ENCODE measurements around the gene MED16.

The MED16 gene

GRCh38 chr19:869245-870177 lies 23.5 kb downstream of the MED16 start:
- TF ChIP-seq POU2F2 (IDR thresholded peaks at IDR 0.05; ENCODE audit: low read depth, low read length) (no peak), PAX5 (IDR thresholded peaks at IDR 0.05; ENCODE audit: insufficient read depth, low read length, severe bottlenecking) (no peak), SPI1 (IDR thresholded peaks at IDR 0.05; ENCODE audit: low read depth, low read length) (no peak), POLR2AphosphoS5 (IDR thresholded peaks at IDR 0.05; ENCODE audit: low read depth, low read length) (no peak), POLR2A (IDR thresholded peaks at IDR 0.05; ENCODE audit: low read depth, low read length) (no peak), TAF1 (IDR thresholded peaks at IDR 0.05; ENCODE audit: low read depth, low read length) (no peak)
- DNase-seq (ENCODE audit: insufficient read length, low spot score) (no peak), FAIRE-seq (no peak)

- DNase-seq (ENCODE audit: insufficient read length, low spot score), result no peak
- TF ChIP-seq POLR2A (IDR thresholded peaks at IDR 0.05; ENCODE audit: low read depth, low read length) (no peak), POLR2AphosphoS5 (IDR thresholded peaks at IDR 0.05; ENCODE audit: low read depth, low read length) (no peak), PAX5 (IDR thresholded peaks at IDR 0.05; ENCODE audit: insufficient read depth, low read length, severe bottlenecking) (no peak), POU2F2 (IDR thresholded peaks at IDR 0.05; ENCODE audit: low read depth, low read length) (no peak), TAF1 (IDR thresholded peaks at IDR 0.05; ENCODE audit: low read depth, low read length) (no peak), SPI1 (IDR thresholded peaks at IDR 0.05; ENCODE audit: low read depth, low read length) (no peak)
- FAIRE-seq, result no peak
Observed at GRCh38 chr19:868458-869244, 24.3 kb downstream of the MED16 start.

- no peak for FAIRE-seq
- TF ChIP-seq TAF1 (IDR thresholded peaks at IDR 0.05; ENCODE audit: low read depth, low read length), result no peak
- TF ChIP-seq PAX5 (IDR thresholded peaks at IDR 0.05; ENCODE audit: insufficient read depth, low read length, severe bottlenecking), result no peak
- no peak for TF ChIP-seq POLR2A (IDR thresholded peaks at IDR 0.05; ENCODE audit: low read depth, low read length)
- no peak for TF ChIP-seq POU2F2 (IDR thresholded peaks at IDR 0.05; ENCODE audit: low read depth, low read length)
- TF ChIP-seq SPI1 (IDR thresholded peaks at IDR 0.05; ENCODE audit: low read depth, low read length), result no peak
- TF ChIP-seq POLR2AphosphoS5 (IDR thresholded peaks at IDR 0.05; ENCODE audit: low read depth, low read length), result no peak
- no peak for DNase-seq (ENCODE audit: insufficient read length, low spot score)
Observed at GRCh38 chr19:867855-868457, 25.0 kb downstream of the MED16 start.

- FAIRE-seq (no peak), DNase-seq (ENCODE audit: insufficient read length, low spot score) (no peak)
- TF ChIP-seq PAX5 (IDR thresholded peaks at IDR 0.05; ENCODE audit: insufficient read depth, low read length, severe bottlenecking) (no peak), TAF1 (IDR thresholded peaks at IDR 0.05; ENCODE audit: low read depth, low read length) (no peak), POLR2A (IDR thresholded peaks at IDR 0.05; ENCODE audit: low read depth, low read length) (no peak), POLR2AphosphoS5 (IDR thresholded peaks at IDR 0.05; ENCODE audit: low read depth, low read length) (no peak), POU2F2 (IDR thresholded peaks at IDR 0.05; ENCODE audit: low read depth, low read length) (no peak), SPI1 (IDR thresholded peaks at IDR 0.05; ENCODE audit: low read depth, low read length) (no peak)
Observed at GRCh38 chr19:867301-867793, 25.6 kb downstream of the MED16 start.

GRCh38 chr19:866769-867300 lies 26.2 kb downstream of the MED16 start:
- DNase-seq (ENCODE audit: insufficient read length, low spot score) (no peak), FAIRE-seq (no peak)
- TF ChIP-seq POU2F2 (IDR thresholded peaks at IDR 0.05; ENCODE audit: low read depth, low read length), result no peak
- TF ChIP-seq TAF1 (IDR thresholded peaks at IDR 0.05; ENCODE audit: low read depth, low read length), result no peak
- TF ChIP-seq SPI1 (IDR thresholded peaks at IDR 0.05; ENCODE audit: low read depth, low read length), result no peak
- TF ChIP-seq PAX5 (IDR thresholded peaks at IDR 0.05; ENCODE audit: insufficient read depth, low read length, severe bottlenecking), result no peak
- no peak for TF ChIP-seq POLR2AphosphoS5 (IDR thresholded peaks at IDR 0.05; ENCODE audit: low read depth, low read length)
- TF ChIP-seq POLR2A (IDR thresholded peaks at IDR 0.05; ENCODE audit: low read depth, low read length), result no peak

GRCh38 chr19:863315-863620 lies 29.7 kb downstream of the MED16 start:
- DNase-seq (ENCODE audit: insufficient read length, low spot score), result no peak
- no peak for FAIRE-seq
- TF ChIP-seq PAX5 (IDR thresholded peaks at IDR 0.05; ENCODE audit: insufficient read depth, low read length, severe bottlenecking) (no peak), TAF1 (IDR thresholded peaks at IDR 0.05; ENCODE audit: low read depth, low read length) (no peak)

GRCh38 chr19:862581-863314 lies 30.2 kb downstream of the MED16 start:
- TF ChIP-seq SPI1 (IDR thresholded peaks at IDR 0.05; ENCODE audit: low read depth, low read length), result no peak
- no peak for TF ChIP-seq PAX5 (IDR thresholded peaks at IDR 0.05; ENCODE audit: insufficient read depth, low read length, severe bottlenecking)
- no peak for TF ChIP-seq POLR2AphosphoS5 (IDR thresholded peaks at IDR 0.05; ENCODE audit: low read depth, low read length)
- no peak for TF ChIP-seq POU2F2 (IDR thresholded peaks at IDR 0.05; ENCODE audit: low read depth, low read length)
- TF ChIP-seq POLR2A (IDR thresholded peaks at IDR 0.05; ENCODE audit: low read depth, low read length), result no peak
- TF ChIP-seq TAF1 (IDR thresholded peaks at IDR 0.05; ENCODE audit: low read depth, low read length), result no peak
- FAIRE-seq (peak; percentile 38), DNase-seq (ENCODE audit: insufficient read length, low spot score) (no peak)

GRCh38 chr19:861756-862580 lies 31.0 kb downstream of the MED16 start:
- DNase-seq (ENCODE audit: insufficient read length, low spot score) (no peak), FAIRE-seq (no peak)
- TF ChIP-seq SPI1 (IDR thresholded peaks at IDR 0.05; ENCODE audit: low read depth, low read length) (no peak), POU2F2 (IDR thresholded peaks at IDR 0.05; ENCODE audit: low read depth, low read length) (no peak), POLR2A (IDR thresholded peaks at IDR 0.05; ENCODE audit: low read depth, low read length) (no peak), PAX5 (IDR thresholded peaks at IDR 0.05; ENCODE audit: insufficient read depth, low read length, severe bottlenecking) (no peak), TAF1 (IDR thresholded peaks at IDR 0.05; ENCODE audit: low read depth, low read length) (no peak)

Measured in GM12891 (cell line).